ENCODE measurements around the gene RMI1.

The RMI1 gene

GRCh38 chr9:83987402-83987791, 6.8 kb downstream of the RMI1 start:
- Histone ChIP-seq H2BK120ac (ENCODE audit: insufficient read depth, low read length, poor library complexity) (no peak overlapping the region), H3K79me1 (ENCODE audit: low read length) (no peaks in the 10 kb centered on the region), H4K91ac (ENCODE audit: low read depth, low read length) (no peak overlapping the region), H2BK12ac (ENCODE audit: low read length) (no peak overlapping the region), H2BK5ac (ENCODE audit: low read depth, low read length, poor library complexity) (no peak overlapping the region), H3K27ac (ENCODE audit: low read depth, low read length) (no peak overlapping the region), H3K23ac (ENCODE audit: low read length) (no peak overlapping the region), H3K9me3 (ENCODE audit: insufficient read depth, low read depth, low read length) (no peaks in the 10 kb centered on the region), H3K14ac (ENCODE audit: low read length) (no peak overlapping the region), H3K18ac (ENCODE audit: low read length) (no peak overlapping the region), H3K36me3 (ENCODE audit: control insufficient read depth in 1 of 2, insufficient read depth in 2 of 2, low read length in 2 of 2) (peaks cover 2 to 3% of the 10 kb centered on the region in 2 experiments), H3K4ac (ENCODE audit: low read depth, low read length) (no peak overlapping the region), H3K79me2 (ENCODE audit: control insufficient read depth, insufficient read depth, low read length, poor library complexity) (no peaks in the 10 kb centered on the region), H2AFZ (ENCODE audit: insufficient read depth, low read length, poor library complexity) (no peak overlapping the region), H3K4me1 (ENCODE audit: control insufficient read depth in 1 of 2, insufficient read depth in 2 of 2, low read length in 2 of 2) (no peaks in the 10 kb centered on the region), H3K4me3 (ENCODE audit: low read depth, low read length) (no peak overlapping the region), H4K12ac (ENCODE audit: low read depth, low read length) (no peak overlapping the region), H4K8ac (ENCODE audit: low read depth, low read length) (no peak overlapping the region), H2AK5ac (ENCODE audit: low read length) (no peak overlapping the region), H3K27me3 (ENCODE audit: insufficient read depth, low read length) (no peaks in the 10 kb centered on the region), H3K9ac (ENCODE audit: low read length) (no peak overlapping the region), H3K4me2 (ENCODE audit: low read length) (no peak overlapping the region)
- no CpG with 5 or more reads among the region's 1 CpG for WGBS (ENCODE audit: extremely low coverage, insufficient coverage, insufficient read length)
- DNase-seq: no peak

GRCh38 chr9:83988411-83988810, 7.8 kb downstream of the RMI1 start:
- no peak overlapping the region for H4K12ac ChIP-seq (ENCODE audit: low read depth, low read length)
- H3K23ac ChIP-seq (ENCODE audit: low read length): peak overlapping the region; percentile 99
- no peak overlapping the region for H2AFZ ChIP-seq (ENCODE audit: insufficient read depth, low read length, poor library complexity)
- no peak overlapping the region for H3K4me3 ChIP-seq (ENCODE audit: low read depth, low read length)
- no peak overlapping the region for H2BK12ac ChIP-seq (ENCODE audit: low read length)
- H3K9me3 ChIP-seq (ENCODE audit: insufficient read depth, low read depth, low read length): no peaks in the 10 kb centered on the region
- H3K4me2 ChIP-seq (ENCODE audit: low read length): no peak overlapping the region
- no peak for DNase-seq
- no peak overlapping the region for H2BK120ac ChIP-seq (ENCODE audit: insufficient read depth, low read length, poor library complexity)
- no peaks in the 10 kb centered on the region for H3K4me1 ChIP-seq (ENCODE audit: control insufficient read depth in 1 of 2, insufficient read depth in 2 of 2, low read length in 2 of 2)
- no CpG with 5 or more reads among the region's 2 CpGs for WGBS (ENCODE audit: extremely low coverage, insufficient coverage, insufficient read length)
- no peaks in the 10 kb centered on the region for H3K79me2 ChIP-seq (ENCODE audit: control insufficient read depth, insufficient read depth, low read length, poor library complexity)
- H2BK5ac ChIP-seq (ENCODE audit: low read depth, low read length, poor library complexity): no peak overlapping the region
- peaks cover 2 to 3% of the 10 kb centered on the region in 2 experiments for H3K36me3 ChIP-seq (ENCODE audit: control insufficient read depth in 1 of 2, insufficient read depth in 2 of 2, low read length in 2 of 2)
- H3K18ac ChIP-seq (ENCODE audit: low read length): no peak overlapping the region
- H3K14ac ChIP-seq (ENCODE audit: low read length): no peak overlapping the region
- no peak overlapping the region for H4K91ac ChIP-seq (ENCODE audit: low read depth, low read length)
- no peaks in the 10 kb centered on the region for H3K79me1 ChIP-seq (ENCODE audit: low read length)
- no peak overlapping the region for H3K4ac ChIP-seq (ENCODE audit: low read depth, low read length)
- no peak overlapping the region for H2AK5ac ChIP-seq (ENCODE audit: low read length)
- H3K27ac ChIP-seq (ENCODE audit: low read depth, low read length): no peak overlapping the region
- no peak overlapping the region for H4K8ac ChIP-seq (ENCODE audit: low read depth, low read length)
- peak overlapping the region; percentile 47 for H3K9ac ChIP-seq (ENCODE audit: low read length)
- no peaks in the 10 kb centered on the region for H3K27me3 ChIP-seq (ENCODE audit: insufficient read depth, low read length)

- Histone ChIP-seq H3K36me3 (ENCODE audit: control insufficient read depth in 1 of 2, insufficient read depth in 2 of 2, low read length in 2 of 2) (peaks cover 2 to 5% of the 10 kb centered on the region in 2 experiments), H4K12ac (ENCODE audit: low read depth, low read length) (no peak overlapping the region), H3K9me3 (ENCODE audit: insufficient read depth, low read depth, low read length) (no peaks in the 10 kb centered on the region), H3K4me3 (ENCODE audit: low read depth, low read length) (no peak overlapping the region), H4K91ac (ENCODE audit: low read depth, low read length) (no peak overlapping the region), H3K23ac (ENCODE audit: low read length) (no peak overlapping the region), H3K27ac (ENCODE audit: low read depth, low read length) (no peak overlapping the region), H2BK12ac (ENCODE audit: low read length) (no peak overlapping the region), H3K4me1 (ENCODE audit: control insufficient read depth in 1 of 2, insufficient read depth in 2 of 2, low read length in 2 of 2) (no peaks in the 10 kb centered on the region), H3K4ac (ENCODE audit: low read depth, low read length) (no peak overlapping the region), H2AK5ac (ENCODE audit: low read length) (no peak overlapping the region), H3K27me3 (ENCODE audit: insufficient read depth, low read length) (no peaks in the 10 kb centered on the region), H4K8ac (ENCODE audit: low read depth, low read length) (no peak overlapping the region), H3K4me2 (ENCODE audit: low read length) (no peak overlapping the region), H3K18ac (ENCODE audit: low read length) (no peak overlapping the region), H3K79me1 (ENCODE audit: low read length) (no peaks in the 10 kb centered on the region), H2BK120ac (ENCODE audit: insufficient read depth, low read length, poor library complexity) (no peak overlapping the region), H3K9ac (ENCODE audit: low read length) (no peak overlapping the region), H3K79me2 (ENCODE audit: control insufficient read depth, insufficient read depth, low read length, poor library complexity) (no peaks in the 10 kb centered on the region), H2AFZ (ENCODE audit: insufficient read depth, low read length, poor library complexity) (no peak overlapping the region), H2BK5ac (ENCODE audit: low read depth, low read length, poor library complexity) (no peak overlapping the region), H3K14ac (ENCODE audit: low read length) (no peak overlapping the region)
- no peak for DNase-seq
- WGBS (ENCODE audit: extremely low coverage, insufficient coverage, insufficient read length): no CpG with 5 or more reads among the region's 1 CpG
Measured at GRCh38 chr9:83991355-83991754, 10.8 kb downstream of the RMI1 start.

GRCh38 chr9:83992407-83992806, 11.8 kb downstream of the RMI1 start:
- no peak overlapping the region for H2BK120ac ChIP-seq (ENCODE audit: insufficient read depth, low read length, poor library complexity)
- WGBS (ENCODE audit: extremely low coverage, insufficient coverage, insufficient read length): no CpG with 5 or more reads among the region's 1 CpG

More at GRCh38 chr9:83992407-83992806, 11.8 kb downstream of the RMI1 start:
- H3K4me1 ChIP-seq (ENCODE audit: control insufficient read depth in 1 of 2, insufficient read depth in 2 of 2, low read length in 2 of 2): no peaks in the 10 kb centered on the region
- H3K4me3 ChIP-seq (ENCODE audit: low read depth, low read length): no peak overlapping the region
- no peaks in the 10 kb centered on the region for H3K79me2 ChIP-seq (ENCODE audit: control insufficient read depth, insufficient read depth, low read length, poor library complexity)
- no peak for DNase-seq
- no peak overlapping the region for H2AK5ac ChIP-seq (ENCODE audit: low read length)
- H2AFZ ChIP-seq (ENCODE audit: insufficient read depth, low read length, poor library complexity): no peak overlapping the region
- H2BK12ac ChIP-seq (ENCODE audit: low read length): no peak overlapping the region
- no peaks in the 10 kb centered on the region for H3K27me3 ChIP-seq (ENCODE audit: insufficient read depth, low read length)
- H3K36me3 ChIP-seq (ENCODE audit: control insufficient read depth in 1 of 2, insufficient read depth in 2 of 2, low read length in 2 of 2): peaks cover 2 to 5% of the 10 kb centered on the region in 2 experiments
- H3K27ac ChIP-seq (ENCODE audit: low read depth, low read length): no peak overlapping the region
- H3K18ac ChIP-seq (ENCODE audit: low read length): no peak overlapping the region
- H3K4ac ChIP-seq (ENCODE audit: low read depth, low read length): no peak overlapping the region
- H3K9ac ChIP-seq (ENCODE audit: low read length): no peak overlapping the region
- H3K4me2 ChIP-seq (ENCODE audit: low read length): no peak overlapping the region
- no peak overlapping the region for H4K91ac ChIP-seq (ENCODE audit: low read depth, low read length)
- H3K14ac ChIP-seq (ENCODE audit: low read length): no peak overlapping the region
- H3K79me1 ChIP-seq (ENCODE audit: low read length): no peaks in the 10 kb centered on the region
- no peaks in the 10 kb centered on the region for H3K9me3 ChIP-seq (ENCODE audit: insufficient read depth, low read depth, low read length)
- H3K23ac ChIP-seq (ENCODE audit: low read length): no peak overlapping the region
- no peak overlapping the region for H4K8ac ChIP-seq (ENCODE audit: low read depth, low read length)
- H2BK5ac ChIP-seq (ENCODE audit: low read depth, low read length, poor library complexity): no peak overlapping the region
- H4K12ac ChIP-seq (ENCODE audit: low read depth, low read length): no peak overlapping the region
